SK-N-SH treated with all-trans-retinoic acid at 6 μM for 48 hours (cell line): ENCODE measurements around the gene NFIA.
A peak's percentile ranks its signal among the peaks of the same experiment; 100 is the strongest.

ENCODE experiments used
- ATAC-seq: fragments of 200-7000 bp; cut with Tn5 transposase; 3 replicates; pipeline ENCODE4 v1.9.1; 2020; ENCODE audit warnings: mild to moderate bottlenecking, moderate library complexity
- ARNTL ChIP-seq: fragments of 450-650 bp; formaldehyde crosslinking; IDR thresholded peaks from 2 replicates; pipeline ENCODE4 v1.5.0; 2020; ENCODE audit warnings: low read depth, mild to moderate bottlenecking, moderate library complexity, borderline replicate concordance
- BACH2 ChIP-seq: fragments of 250-450 bp; sonication (Bioruptor Pico); IDR thresholded peaks from 2 replicates; pipeline ENCODE4 v1.9.0; 2021; ENCODE audit warnings: mild to moderate bottlenecking, borderline replicate concordance
- CREB5 ChIP-seq: fragments of 250-450 bp; sonication (Bioruptor Pico); IDR thresholded peaks from 2 replicates; pipeline ENCODE4 v1.5.1; 2020; ENCODE audit warnings: low read depth, mild to moderate bottlenecking, moderate library complexity
- CSDC2 ChIP-seq: fragments of 250-450 bp; sonication (Bioruptor Pico); IDR thresholded peaks from 2 replicates; pipeline ENCODE4 v1.5.0; 2020; ENCODE audit warnings: mild to moderate bottlenecking, moderate library complexity
- CSRNP3 ChIP-seq: fragments of 250-450 bp; sonication (Bioruptor Pico); IDR thresholded peaks from 2 replicates; pipeline ENCODE4 v1.5.1; 2021; ENCODE audit warnings: mild to moderate bottlenecking, moderate library complexity
- ESRRG ChIP-seq: fragments of 250-450 bp; sonication (Bioruptor Pico); IDR thresholded peaks from 2 replicates; pipeline ENCODE4 v1.6.1; 2021; ENCODE audit warnings: mild to moderate bottlenecking
- GLIS3 ChIP-seq: fragments of 250-450 bp; sonication (Bioruptor Pico); IDR thresholded peaks from 2 replicates; pipeline ENCODE4 v1.5.0; 2020; ENCODE audit warnings: mild to moderate bottlenecking, moderate library complexity
- ISL1 ChIP-seq: fragments of 250-450 bp; sonication (Bioruptor Pico); IDR thresholded peaks from 2 replicates; pipeline ENCODE4 v2.1.2; 2022; ENCODE audit warnings: mild to moderate bottlenecking, moderate library complexity
- PATZ1 ChIP-seq: fragments of 250-450 bp; sonication (Bioruptor Pico); IDR thresholded peaks from 2 replicates; pipeline ENCODE4 v1.8.0; 2020; ENCODE audit warnings: mild to moderate bottlenecking, moderate library complexity, borderline replicate concordance
- PPARA ChIP-seq: fragments of 250-450 bp; sonication (Bioruptor Pico); IDR thresholded peaks from 2 replicates; pipeline ENCODE4 v1.5.0; 2020; ENCODE audit warnings: mild to moderate bottlenecking, borderline replicate concordance
- RARB ChIP-seq: fragments of 250-450 bp; sonication (Bioruptor Pico); IDR thresholded peaks from 2 replicates; pipeline ENCODE4 v1.8.0; 2021; ENCODE audit warnings: mild to moderate bottlenecking, moderate library complexity
- SNAI2 ChIP-seq: fragments of 250-450 bp; sonication (Bioruptor Pico); IDR thresholded peaks from 2 replicates; pipeline ENCODE4 v1.5.0; 2020; ENCODE audit warnings: mild to moderate bottlenecking, moderate library complexity
- TCF4 ChIP-seq: fragments of 250-450 bp; sonication (Bioruptor Pico); IDR thresholded peaks from 2 replicates; pipeline ENCODE4 v1.8.0; 2021; ENCODE audit warnings: mild to moderate bottlenecking, moderate library complexity, borderline replicate concordance
- TOX ChIP-seq: fragments of 250-450 bp; sonication (Bioruptor Pico); IDR thresholded peaks from 2 replicates; pipeline ENCODE4 v1.8.0; 2021; ENCODE audit warnings: mild to moderate bottlenecking, moderate library complexity, borderline replicate concordance
- TSHZ2 ChIP-seq: fragments of 250-450 bp; sonication (Bioruptor Pico); IDR thresholded peaks from 2 replicates; pipeline ENCODE4 v1.5.0; 2020; ENCODE audit warnings: mild to moderate bottlenecking, moderate library complexity
- ZC3H10 ChIP-seq: fragments of 250-450 bp; sonication (Bioruptor Pico); IDR thresholded peaks from 2 replicates; pipeline ENCODE4 v1.5.1; 2021; ENCODE audit warnings: mild to moderate bottlenecking, moderate library complexity
- ZFP3 ChIP-seq: fragments of 250-450 bp; sonication (Bioruptor Pico); IDR thresholded peaks from 2 replicates; pipeline ENCODE4 v1.5.0; 2020; ENCODE audit warnings: mild to moderate bottlenecking, moderate library complexity
- ZFP30 ChIP-seq: fragments of 450-650 bp; formaldehyde crosslinking; IDR thresholded peaks from 2 replicates; pipeline ENCODE4 v1.5.0; 2022; ENCODE audit warnings: mild to moderate bottlenecking, moderate library complexity
- ZNF565 ChIP-seq: fragments of 450-650 bp; formaldehyde crosslinking; conservative IDR thresholded peaks from 2 replicates; pipeline ENCODE4 v1.5.0; 2020; ENCODE audit warnings: low read depth, mild to moderate bottlenecking, moderate library complexity
- ZNF70 ChIP-seq: fragments of 450-650 bp; formaldehyde crosslinking; IDR thresholded peaks from 2 replicates; pipeline ENCODE4 v1.5.0; 2020; ENCODE audit warnings: mild to moderate bottlenecking, moderate library complexity
- ZNF8 ChIP-seq: fragments of 450-650 bp; formaldehyde crosslinking; IDR thresholded peaks from 2 replicates; pipeline ENCODE4 v1.5.0; 2020; ENCODE audit warnings: mild to moderate bottlenecking, moderate library complexity
- TF ChIP-seq, protein P1 (sequence below): fragments of 250-450 bp; sonication (Bioruptor Pico); IDR thresholded peaks from 2 replicates; pipeline ENCODE4 v1.8.0; 2021; ENCODE audit warnings: low read depth, mild to moderate bottlenecking, moderate library complexity, borderline replicate concordance

Gene NFIA

DNA sequence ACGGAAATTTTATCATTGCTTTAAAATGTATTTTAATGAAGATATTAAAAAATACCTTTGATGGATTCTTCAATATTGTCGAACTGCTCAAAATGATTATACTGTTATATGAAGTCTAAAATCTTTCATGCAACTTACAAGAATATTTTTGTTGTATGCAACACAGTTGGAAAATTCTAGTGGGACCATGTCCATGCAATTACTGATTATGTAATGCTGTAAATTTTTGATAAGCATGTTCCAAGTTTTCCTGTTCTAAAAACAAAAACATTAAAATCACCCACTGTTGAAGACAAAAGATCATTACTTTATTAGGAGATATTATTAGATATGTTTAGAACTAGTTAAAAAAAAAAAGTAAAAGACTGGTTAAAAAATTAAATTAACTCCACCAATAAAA, 132.8 kb downstream of the NFIA start:
- ATAC-seq: no peak
- TF ChIP-seq BACH2 (no peak), ZNF70 (CRISPR knock-in tag) (no peak), TOX (CRISPR knock-in tag) (no peak), TCF4 (CRISPR knock-in tag) (no peak), RARB (no peak), PPARA (CRISPR knock-in tag) (no peak), ISL1 (CRISPR knock-in tag) (no peak), PATZ1 (no peak), SNAI2 (CRISPR knock-in tag) (no peak), TSHZ2 (CRISPR knock-in tag) (no peak), ESRRG (CRISPR knock-in tag) (no peak), ZNF8 (CRISPR knock-in tag) (no peak), ZNF565 (CRISPR knock-in tag) (no peak), GLIS3 (CRISPR knock-in tag) (no peak), ARNTL (CRISPR knock-in tag) (no peak), CREB5 (CRISPR knock-in tag) (no peak), ZFP30 (CRISPR knock-in tag) (no peak), CSDC2 (CRISPR knock-in tag) (no peak), ZC3H10 (no peak)
- TF ChIP-seq, protein P1, sequence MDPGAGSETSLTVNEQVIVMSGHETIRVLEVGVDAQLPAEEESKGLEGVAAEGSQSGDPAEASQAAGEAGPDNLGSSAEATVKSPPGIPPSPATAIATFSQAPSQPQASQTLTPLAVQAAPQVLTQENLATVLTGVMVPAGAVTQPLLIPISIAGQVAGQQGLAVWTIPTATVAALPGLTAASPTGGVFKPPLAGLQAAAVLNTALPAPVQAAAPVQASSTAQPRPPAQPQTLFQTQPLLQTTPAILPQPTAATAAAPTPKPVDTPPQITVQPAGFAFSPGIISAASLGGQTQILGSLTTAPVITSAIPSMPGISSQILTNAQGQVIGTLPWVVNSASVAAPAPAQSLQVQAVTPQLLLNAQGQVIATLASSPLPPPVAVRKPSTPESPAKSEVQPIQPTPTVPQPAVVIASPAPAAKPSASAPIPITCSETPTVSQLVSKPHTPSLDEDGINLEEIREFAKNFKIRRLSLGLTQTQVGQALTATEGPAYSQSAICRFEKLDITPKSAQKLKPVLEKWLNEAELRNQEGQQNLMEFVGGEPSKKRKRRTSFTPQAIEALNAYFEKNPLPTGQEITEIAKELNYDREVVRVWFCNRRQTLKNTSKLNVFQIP: no peak

GRCh38 chr1:61215676-61216289, 133.4 kb downstream of the NFIA start:
- ATAC-seq: no peak
- TF ChIP-seq CREB5 (CRISPR knock-in tag) (no peak), ISL1 (CRISPR knock-in tag) (peak; percentile 80)

- ATAC-seq: no peak
- TF ChIP-seq ARNTL (CRISPR knock-in tag): no peak
- TF ChIP-seq CSRNP3: no peak
- TF ChIP-seq TSHZ2 (CRISPR knock-in tag): no peak
- no peak for TF ChIP-seq PPARA (CRISPR knock-in tag)
- TF ChIP-seq GLIS3 (CRISPR knock-in tag): no peak
- TF ChIP-seq ZFP3: no peak
- no peak for TF ChIP-seq PATZ1
- no peak for TF ChIP-seq ZNF8 (CRISPR knock-in tag)
Measured at GRCh38 chr1:61220536-61220935, 138.2 kb downstream of the NFIA start.
